Measurements from ENCODE around the gene ZNF518B.

DNA sequence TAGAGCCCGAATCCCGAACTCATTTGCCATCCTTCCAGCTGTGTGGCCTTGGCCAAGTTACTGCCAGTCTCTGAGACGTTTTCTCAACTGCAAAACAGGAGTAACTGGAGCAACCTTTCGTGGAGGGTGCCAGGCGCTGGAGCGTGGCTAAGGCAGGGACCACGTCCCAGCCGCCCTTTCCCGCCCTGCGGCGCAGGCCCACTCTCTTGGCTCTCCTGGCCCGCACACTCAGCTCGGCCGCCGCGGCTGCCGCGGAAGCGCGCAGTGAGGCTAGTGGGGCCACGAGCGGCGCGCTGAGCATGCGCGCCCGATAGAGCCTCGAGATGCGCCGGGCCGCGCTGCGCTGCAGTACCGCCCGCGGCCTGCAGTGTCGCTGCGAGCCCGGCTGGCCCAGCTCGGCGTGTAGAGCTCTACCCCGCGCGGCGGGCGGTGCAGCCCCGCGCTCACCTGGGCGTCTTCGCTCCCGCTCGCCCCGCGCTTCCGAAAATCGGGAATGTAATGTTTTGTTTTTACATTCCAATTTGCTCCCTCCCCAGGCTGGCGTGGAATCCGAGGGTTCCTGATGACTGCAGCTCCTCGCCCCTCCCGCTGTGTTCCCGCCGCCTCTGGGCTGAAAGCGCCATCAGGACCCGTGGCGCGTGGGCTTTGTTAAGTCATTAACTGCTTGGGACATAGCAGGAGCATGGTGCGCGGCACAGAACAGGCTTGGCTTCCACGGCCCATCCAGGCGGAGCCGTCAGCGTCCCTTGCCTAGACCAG lies 4.0 kb upstream of the ZNF518B start:
- TF ChIP-seq CTCF (conservative IDR thresholded peaks at IDR 0.05; ENCODE audit: low read length) (no peak; the same call in 1 of the 2 replicates), EZH2phosphoT487 (IDR thresholded peaks at IDR 0.05; ENCODE audit: borderline replicate concordance) (no peak)
